Activated CD4-positive, alpha-beta T cell treated with anti-CD3 and anti-CD28 coated beads for 4 hours (primary cell): ENCODE data around the gene AGAP1.
"Not testable (repeated sequence)": the region's sequence is repeated elsewhere in the genome, so short reads cannot be mapped to it uniquely, and the experiment has no call there.

ENCODE experiments used
- DNase-seq, 2 donors: peaks; one replicate each; pipeline ENCODE4 v3.0.0-alpha.2; 2020

Gene AGAP1

DNA sequence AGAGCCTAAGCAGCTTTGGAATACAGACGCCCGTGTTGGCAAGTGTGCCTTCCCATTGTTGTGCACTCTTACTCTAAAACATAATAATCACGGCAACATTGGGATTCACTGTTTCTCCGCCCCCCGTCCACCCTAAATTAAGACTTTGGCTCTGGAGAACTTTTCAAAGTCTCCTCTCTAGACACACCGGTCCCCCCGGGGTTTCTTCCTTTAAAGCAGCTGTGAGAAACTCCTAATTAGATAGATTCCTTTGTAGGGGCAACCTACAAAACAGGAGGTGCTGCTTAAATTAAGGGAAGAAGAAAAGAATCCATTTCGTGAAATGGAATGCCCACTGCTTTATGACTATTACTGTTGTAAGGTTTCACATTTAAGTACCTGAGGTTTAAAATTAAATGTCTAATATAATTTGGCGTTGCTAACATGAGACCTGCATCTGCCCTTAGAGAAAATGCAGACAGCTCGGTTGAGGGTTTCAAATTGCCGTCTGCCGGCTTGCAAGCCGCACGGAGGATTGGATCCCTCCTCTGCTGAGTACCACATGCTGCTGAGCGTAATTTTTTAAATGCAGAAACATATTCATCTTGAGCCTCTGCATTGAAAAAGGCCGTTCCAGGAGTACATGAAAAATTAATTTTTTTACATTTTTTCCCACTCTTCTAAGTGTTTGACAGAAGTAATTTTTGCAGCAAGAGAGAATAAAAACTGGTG is 441.1 kb downstream of the AGAP1 start:
- DNase-seq = no peak

DNA sequence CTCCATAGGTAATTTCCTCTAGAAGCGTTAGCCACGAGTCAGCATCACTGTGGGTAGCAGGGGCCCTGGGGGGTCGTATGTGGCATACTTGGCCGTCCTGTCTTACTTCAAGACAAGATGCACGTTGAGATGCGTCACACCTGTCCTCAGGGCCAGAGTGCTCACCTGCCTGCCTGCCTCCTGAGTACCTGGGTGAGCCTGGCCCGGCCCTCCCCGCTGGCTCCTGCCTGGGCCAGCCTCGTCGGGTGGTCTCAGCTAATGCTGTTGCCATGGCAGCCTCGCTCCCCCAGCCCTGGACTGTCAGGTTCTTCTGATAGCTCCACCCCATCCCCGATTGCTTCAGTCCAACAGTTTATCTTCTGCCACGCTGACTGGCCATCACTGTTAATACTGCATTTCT is 441.9 kb downstream of the AGAP1 start:
- no peak for DNase-seq

DNA sequence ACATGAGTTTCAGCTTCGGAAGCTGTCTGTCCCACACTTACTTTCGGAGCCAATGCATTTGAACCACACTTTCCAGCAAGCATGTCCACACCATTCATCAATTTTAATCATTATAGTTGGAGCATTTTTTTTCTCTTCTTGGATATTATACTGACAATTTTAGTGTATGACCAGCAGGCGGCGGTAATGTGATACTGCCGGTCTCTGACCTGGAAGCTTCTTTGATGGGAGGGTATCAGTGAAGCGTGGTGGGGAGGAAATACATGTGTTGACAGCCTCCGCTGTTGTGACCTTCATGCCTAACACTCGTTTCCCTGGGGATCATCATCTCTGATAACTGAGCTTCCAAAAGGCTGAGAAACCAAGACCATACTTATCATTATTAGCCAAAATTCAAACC is 442.6 kb downstream of the AGAP1 start:
- DNase-seq = no peak

DNA sequence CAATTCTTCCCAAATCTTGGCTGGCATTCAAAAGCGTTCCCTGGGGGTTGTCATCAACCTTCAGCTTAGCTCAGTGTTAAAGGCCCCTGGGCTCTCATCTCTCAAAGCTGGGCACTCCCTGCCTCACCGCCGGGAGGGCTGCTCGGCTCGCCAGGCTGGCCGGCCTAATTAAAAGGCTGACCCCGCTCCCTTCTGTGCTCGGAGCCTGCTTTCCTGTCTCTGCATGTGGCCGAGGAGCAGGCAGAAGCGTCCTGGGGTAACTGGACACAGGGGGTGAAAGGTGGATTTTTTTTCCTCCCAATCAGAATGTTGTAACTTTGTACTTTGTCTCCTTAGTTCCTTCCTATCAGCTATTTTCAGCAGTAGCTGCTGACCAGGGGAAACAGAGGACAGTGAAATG is 443.2 kb downstream of the AGAP1 start:
- DNase-seq = no peak

DNA sequence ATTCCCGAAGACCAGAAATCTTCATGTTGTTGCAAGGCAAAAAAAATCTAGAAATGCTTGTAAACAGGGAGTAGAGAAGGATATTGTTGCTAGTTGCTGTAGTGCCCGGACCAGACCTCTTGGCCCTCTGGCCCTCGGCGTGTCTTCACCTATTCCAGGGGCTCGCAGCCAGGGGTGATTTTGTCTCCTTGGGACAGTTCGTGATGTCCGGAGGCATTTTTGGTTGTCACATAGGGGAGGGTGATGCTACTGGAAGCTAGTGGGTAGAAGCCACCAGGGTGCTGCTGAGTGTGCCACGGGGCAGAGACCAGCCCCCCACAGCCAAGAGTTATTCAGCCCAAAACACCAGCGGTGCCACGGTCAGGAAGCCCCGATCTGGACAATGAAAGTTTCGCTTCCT is 443.7 kb downstream of the AGAP1 start:
- DNase-seq = no peak

DNA sequence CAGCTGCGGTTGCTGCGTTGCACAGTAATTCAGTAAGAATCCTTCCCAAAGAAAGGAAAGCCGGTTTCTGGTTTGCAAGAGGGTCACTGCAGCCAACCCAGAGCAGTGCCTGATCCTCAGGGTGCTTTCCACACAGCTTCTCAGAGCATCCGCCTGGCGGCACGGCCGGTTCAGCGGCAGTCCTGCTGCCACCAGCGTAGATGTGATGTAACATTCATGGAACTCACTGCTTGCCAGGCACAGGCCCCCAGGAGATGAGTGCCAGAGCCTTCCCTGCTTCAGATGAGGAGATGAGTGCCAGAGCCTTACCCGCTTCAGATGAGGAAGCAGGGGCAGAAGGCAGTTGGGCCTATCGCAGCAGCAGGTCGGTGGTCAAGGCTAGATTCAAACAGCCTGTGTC is 444.1 kb downstream of the AGAP1 start:
- no peak for DNase-seq

DNA sequence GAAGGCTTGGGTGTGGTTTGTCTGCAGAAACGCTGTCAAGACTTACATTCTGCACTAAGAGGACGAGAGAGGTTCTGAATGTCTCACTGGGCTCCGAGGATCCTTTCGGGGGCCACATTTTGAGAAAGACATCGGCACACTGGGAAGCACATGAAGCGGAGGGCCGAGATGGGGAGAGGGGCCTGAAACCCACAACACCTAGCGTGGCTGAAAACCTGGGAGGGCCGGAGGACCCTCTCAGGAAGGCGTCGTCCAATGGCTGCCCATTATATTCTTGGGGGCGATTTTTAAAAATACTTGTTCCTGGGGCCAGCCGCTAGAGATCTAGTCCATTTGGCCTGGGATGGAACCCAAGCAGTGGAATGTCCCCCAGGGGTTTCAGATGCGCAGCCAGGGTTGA is 444.8 kb downstream of the AGAP1 start:
- no peak for DNase-seq

DNA sequence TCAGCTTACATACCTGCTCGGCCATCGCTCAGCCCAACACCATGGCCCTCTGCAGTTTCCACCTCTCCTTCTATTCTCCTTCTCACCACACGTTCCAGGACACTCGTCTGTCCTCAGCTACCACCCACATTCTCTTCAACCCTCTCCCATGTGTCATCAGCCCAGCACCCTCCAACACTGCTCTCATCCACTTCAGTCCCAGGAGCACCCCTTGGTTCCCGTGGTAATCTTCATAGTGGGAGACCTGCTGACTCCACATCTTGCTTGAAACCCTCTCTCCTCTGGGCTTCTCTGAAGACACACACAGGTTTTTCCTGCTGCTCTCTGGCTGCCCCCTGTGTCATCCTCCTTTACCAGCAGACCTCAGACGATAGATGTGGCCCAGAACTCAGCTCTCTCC is 445.6 kb downstream of the AGAP1 start:
- DNase-seq = no peak

DNA sequence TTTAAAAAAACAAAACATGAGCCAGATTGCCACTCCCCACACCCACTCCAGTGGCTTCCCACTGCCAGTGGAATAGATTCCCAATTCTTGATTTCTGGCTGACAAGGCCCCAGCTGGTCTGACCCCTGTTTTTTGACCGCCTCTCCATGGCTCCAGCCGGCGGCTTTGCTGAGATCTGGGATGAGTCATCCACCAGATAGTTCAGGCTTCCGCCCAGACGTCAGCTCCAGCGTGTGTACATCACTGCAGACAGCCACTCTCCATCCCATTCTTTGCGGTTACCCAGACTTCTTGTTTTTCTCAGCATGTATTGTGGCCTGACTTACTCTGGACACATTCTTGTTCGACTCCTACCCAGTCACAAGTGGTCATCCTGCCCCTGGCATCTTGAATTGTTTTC is 446.5 kb downstream of the AGAP1 start:
- DNase-seq = no peak

DNA sequence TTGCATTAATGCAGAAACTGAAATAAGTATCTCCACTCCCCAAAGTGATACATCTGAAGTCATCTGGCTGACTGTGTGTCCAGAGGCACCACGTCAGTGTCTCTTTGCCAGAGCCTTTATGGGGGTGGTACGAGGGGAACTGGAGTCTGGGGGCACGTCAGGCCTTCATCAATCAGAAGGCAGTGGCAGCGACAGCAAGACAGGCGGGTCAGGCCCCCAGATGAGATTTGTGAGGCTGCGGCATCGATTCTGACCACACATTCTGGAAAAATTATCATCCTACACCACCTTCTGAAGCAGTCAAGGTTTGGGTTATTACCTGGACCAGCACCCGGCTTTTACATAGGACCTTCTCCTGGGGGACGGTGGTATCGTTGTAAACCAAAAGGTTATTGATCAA is 450.7 kb downstream of the AGAP1 start:
- no peak for DNase-seq

DNA sequence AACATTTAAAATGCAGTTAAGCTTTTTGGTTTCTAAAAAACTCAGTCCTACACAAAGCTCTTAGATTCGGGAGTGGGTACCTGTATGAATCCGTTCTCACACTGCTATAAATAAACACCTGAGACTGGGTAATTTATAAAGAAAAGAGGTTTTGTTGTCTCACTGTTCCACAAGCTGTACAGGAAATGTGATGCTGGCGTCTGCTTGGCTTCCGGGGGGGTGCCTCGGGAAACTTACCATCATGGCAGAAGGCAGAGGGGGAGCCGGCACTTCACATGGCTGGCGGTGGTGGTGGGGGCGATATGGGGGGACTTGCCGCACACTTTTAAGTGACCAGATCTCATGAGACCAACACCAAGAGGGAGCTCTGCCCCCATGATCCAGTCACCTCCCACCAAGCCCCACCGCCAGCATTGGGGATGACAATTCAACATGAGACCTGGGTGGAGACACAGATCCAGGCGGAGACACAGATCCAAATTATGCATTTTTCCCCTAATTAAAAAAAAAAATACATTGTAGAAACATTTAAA is 451.8 kb downstream of the AGAP1 start:
- DNase-seq = no peak

DNA sequence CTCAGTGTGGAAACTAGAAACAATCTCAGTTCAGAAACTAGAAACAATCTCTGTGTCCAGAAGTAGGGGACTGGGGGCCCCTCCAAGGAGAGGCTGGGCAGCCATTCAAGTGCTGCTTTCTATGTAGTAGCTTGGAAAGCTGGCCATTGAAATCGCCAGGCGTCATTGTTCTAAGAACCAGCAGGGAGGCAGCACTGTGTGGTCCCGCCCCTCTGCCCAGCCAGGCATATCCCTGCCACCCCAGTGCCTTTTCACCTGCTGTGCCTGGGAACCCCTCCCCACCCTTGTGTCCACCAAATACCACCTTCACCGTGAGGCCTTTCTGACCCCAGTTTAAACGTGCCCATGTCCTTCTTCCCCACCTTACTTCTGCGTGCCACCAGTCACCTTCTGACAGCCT is 452.7 kb downstream of the AGAP1 start:
- no peak for DNase-seq

DNA sequence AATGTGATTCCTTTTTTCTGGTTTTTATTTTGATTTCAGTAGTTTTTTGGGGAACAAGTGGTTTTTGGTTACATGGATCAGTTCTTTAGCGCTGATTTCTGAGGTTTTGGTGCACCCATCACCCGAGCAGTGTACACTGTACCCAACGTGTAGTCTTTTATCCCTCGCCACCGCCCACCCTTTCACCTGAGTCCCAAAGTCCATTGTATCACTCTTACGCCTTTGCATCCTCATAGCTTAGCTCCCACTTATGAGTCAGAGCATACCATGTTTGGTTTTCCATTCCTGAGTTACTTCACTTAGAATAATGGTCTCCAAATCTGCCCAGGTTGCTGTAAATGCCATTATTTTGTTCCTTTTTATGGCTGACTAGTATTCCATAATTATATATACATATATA is 453.2 kb downstream of the AGAP1 start:
- DNase-seq = not testable (repeated sequence)

DNA sequence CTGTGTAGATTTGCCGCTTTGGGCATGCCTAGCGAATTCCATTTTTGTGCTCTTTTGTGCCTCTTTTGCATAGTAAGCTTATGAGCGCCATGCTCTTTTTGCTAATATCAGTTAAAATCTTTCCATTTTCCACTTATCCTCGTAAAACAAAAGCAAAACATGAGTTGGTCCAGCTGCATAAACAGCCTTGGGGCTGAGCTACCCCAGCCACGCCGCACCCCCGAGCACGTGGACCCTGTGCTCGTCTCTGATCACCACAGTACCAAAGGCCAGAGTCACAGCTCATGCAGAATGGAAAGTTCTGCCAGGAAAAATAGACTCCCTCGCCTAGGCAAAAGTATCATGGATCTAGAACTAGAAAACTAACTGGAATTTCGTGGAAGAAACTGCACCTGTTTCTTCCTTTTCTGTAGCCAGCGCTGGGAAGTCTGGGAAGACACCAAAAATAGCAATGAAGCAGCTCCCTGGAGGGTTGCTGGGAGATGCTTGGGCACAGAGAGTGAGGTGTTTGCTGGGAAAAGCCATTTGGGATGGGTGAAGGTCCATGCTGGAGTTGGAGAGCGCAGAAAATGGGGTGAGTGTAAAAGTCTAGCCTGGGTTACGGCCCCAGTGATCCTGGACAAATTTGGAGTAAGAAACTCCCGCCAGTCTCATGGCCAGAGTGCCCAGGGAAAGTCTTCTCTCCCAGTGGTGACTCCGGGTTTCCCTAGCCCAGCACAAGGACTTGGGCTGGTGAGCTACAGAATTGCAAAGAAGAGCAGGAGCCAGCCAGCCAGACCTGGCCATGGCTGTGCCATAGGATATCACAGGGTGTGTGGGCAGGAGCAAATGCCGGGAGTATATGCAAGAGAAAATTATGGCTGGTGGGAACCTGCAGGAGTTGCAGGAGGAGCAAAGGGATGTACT is 456.0 kb downstream of the AGAP1 start:
- no peak for DNase-seq

DNA sequence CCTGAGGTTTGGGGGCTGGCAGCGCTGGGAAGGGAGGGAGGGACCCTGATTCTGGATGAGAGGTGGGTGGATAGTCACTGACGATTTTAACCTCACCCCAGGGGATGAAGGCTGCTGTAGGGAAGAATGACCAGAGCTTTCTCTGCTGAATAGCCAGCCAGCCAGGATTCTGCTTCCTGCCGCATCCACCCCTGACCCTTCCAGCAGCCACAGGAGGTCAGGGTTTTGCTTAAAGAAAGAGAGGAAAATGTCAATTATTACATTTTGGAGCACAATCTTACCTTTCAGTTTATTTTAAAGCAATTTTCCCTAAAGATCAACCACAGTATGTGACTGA is 456.6 kb downstream of the AGAP1 start:
- DNase-seq = no peak

DNA sequence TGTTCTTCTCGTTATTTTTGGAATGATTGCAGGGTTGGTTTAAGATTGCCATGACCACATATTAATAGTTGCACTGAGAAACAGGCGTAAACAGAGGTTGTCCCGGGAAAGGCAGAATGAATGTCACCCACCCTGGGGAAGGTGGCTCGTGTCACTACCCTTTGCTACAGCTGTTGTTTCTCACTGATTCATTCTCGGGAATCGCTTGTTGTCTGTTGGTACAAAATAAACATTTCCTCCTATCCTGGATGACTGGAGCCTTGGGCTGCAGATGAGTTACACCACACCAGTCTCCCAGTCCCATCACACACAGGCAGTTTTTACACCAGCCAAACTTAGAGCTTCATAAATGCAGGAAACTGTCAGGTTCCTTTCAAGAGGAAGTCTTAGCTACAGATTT is 457.6 kb downstream of the AGAP1 start:
- DNase-seq = no peak

DNA sequence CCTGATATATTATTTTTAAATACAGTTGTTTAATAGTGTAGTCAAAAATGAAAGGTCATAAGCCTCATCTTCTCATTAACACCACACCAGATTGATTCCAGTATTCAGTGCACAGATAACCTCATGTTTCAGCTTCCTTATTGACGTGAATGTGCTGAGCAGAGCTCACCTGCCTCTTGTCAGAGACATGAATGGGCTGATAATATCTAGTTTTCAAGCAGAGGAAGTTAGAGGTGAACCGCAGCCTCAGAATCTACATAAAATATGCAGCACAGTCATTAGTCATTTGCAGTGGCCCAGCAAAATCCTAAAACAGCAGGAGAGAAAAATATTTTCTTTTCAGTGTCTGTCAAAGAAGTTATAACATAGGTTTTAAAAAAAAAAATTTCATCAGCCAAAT is 458.1 kb downstream of the AGAP1 start:
- DNase-seq = no peak

DNA sequence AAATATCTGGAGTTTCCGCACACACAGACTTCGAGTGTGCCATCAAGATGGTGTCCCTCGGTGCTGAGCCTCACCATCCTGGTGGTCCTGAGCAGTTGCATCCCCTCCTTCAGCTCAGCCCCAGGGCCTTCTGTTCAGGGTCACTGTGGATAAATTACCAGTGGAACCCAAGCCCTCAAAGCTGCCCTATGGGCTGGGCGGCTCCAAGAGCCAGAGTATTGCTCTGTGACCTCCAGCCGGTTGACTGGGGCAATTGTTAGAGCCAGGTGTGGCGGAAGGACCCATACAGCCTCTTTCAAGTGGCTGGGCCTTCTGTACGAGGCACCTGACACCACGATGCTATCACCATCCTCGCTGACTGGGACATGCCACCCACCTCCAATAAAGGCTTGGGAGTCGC is 458.9 kb downstream of the AGAP1 start:
- no peak for DNase-seq

DNA sequence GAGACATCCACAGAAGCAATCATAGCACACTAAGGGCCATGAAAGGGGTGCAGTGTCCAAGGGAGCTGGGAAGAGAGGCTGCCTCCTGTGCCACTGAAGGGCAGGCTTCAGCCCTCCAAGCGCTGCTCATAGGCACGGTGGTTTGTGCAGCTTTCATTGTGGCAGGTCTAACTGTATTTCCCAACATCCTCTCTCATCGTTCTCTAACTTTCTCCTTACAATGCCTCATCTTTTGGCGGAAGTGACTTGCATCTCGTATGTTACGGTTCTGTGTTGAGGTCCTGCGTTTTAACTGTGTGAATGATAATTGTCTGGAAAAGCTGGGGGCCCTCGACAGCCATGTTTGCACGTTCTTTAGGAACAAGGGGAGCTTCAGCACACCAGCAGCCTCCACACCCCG is 460.4 kb downstream of the AGAP1 start:
- DNase-seq = no peak

DNA sequence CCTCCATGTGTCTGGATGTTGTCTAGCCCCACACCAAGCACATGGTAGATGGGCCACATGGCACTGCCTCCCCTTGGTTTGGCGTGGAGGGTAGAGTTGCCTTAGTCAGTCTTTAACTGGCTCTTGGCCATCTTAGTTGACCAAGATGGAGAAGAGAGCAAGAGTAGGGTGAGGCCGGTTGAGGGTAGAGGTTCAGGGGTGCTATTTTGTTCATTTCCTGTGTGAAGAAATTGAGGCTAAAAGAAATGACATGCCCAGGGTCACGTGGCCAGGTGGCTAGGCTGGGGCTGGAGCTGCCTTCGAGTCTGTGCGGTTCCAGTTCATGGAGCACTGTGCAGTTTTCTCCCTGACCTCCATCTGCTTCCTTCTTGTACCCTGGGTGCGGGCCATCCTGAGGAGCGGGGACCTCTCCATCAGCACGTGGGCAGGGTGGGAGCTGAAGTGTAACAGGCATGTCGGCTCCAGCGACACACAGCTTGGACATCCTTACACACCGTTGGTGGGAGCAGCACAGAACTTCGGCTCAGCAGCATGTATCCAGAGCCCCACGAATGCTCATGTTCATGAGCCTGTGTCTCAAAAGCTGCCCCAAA is 461.1 kb downstream of the AGAP1 start:
- no peak for DNase-seq

DNA sequence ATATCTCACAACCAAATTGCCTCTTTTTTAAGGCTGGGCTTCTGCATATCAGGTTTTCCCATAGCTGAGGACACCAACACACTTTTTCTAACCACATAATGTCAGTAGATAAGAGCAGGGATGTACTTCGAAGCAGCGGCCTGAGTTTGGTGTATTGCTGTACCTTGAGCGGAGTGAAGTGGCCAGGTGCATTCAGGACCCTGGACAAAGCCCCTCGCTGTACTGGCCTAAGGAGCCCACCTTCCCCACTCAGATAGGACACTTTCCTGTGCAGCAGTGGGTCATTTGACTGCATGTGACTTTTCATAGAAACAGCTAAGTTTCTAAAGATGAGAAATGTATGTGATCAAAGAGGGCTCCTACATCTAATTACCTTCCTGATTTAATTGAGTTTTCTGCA is 461.8 kb downstream of the AGAP1 start:
- no peak for DNase-seq

DNA sequence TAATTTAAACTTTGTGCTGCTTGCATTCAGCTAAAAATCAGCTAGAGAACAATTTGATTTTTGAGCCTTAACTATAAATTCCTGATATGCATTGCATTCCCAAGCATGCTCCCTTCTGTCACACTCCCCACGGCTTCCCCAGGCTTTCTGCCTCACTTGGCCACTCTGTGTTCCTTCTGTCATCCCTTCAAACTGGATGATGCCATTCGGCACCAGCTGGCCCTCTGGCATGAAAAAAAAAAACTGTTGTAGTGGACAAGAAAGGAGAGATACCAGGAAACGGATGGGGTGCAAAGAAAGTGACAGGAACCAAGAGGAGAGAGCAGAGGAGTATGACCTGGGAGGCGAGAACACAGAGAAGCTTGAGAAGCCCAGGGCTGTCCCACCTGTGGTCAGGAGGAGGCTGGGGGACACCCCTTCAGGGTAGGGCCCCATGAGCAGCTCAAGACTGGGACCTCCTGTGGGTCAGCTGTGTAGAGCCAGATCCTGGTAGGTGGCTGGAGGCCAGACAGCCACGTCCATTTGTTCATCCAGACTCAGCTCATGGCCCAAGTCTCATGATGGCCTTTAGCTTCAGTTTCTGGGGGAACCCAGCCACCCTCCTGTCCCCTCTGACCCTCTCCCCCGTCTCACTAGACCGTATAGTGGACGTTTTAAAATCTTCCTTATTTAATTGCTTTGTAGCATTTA is 462.6 kb downstream of the AGAP1 start:
- no peak for DNase-seq

DNA sequence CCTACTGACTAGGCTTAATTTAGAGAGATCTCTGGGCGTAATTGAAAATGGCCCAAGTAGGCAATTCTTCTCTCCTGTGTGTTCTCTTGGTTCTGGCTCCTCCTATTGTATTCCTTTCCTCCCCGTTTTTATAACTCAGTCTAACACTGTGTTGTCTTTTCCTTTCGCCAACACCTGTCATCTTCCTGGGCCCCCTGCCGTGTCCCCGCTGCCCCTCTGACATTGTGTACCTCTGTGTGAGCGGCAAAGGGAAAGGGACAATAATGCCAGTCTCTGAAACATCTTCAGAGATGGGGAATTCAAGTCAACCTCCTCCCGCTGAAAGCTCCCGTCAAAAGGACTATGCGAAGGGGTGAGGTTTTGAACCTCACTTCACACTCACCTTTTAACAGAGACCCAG is 463.4 kb downstream of the AGAP1 start:
- DNase-seq = no peak
